SK-N-MC (cell line): ENCODE data around the gene CEACAM7.

ENCODE experiments used
- EZH2 ChIP-seq: fragments of 200-600 bp; sonication (generic); IDR thresholded peaks from one replicate; pipeline ENCODE4 v1.6.1; 2017; ENCODE audit warnings: antibody characterized with exemption
- FOXP2 ChIP-seq: optimal IDR thresholded peaks from 2 replicates; pipeline ENCODE3; 2011; ENCODE audit warnings: mild to moderate bottlenecking, moderate library complexity; ENCODE audit not compliant: insufficient read depth; ENCODE audit errors: extremely low read length, control extremely low read depth
- POLR2AphosphoS5 ChIP-seq: IDR thresholded peaks from 2 replicates; pipeline ENCODE4 v1.6.1; 2012; ENCODE audit warnings: mild to moderate bottlenecking, low read depth, low read length, borderline replicate concordance

DNA sequence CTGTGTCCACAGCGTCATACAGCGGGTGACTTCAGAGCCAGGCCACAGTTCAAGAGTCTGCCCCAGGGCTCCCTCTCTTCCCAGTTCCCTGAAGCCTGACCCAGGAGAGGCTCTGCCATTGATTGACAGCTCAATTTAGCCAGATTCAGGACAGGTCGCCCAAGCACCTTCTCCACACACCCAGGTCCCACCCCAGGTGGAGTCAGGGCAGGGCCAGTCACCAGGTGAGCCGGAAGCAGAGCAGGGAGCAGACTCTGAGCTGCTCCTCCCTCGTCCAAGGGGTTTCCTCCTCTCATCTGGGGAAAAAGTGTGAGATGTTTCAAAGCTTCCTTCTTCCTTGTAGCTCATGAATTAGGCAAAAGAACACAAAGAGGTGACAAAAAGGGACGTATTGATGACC lies 5.6 kb downstream of the CEACAM7 start:
- TF ChIP-seq FOXP2 (no peak), EZH2 (no peak), POLR2AphosphoS5 (no peak)
